ENCODE data around the gene GAS7.

DNA sequence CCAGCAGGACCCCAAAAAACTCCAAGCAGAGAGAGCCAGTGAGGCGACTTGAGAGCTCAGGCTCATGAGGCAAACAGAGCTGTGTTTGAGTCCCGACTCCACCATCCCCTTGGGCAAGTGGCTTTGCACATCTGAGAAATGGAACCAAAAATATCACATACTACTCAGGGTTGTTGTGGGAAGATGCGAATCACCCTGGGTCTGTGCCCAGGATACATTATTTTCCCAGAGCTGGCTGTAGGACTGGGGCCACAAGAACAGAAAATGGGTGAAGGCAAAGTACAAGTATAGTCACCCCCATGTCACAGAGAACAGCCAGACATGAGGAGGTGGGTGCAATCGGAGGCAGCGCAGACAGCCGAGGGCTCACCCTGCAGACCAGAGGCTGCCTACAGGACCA, 127.3 kb downstream of the GAS7 start:
- TF ChIP-seq EGR1 (IDR thresholded peaks at IDR 0.05; ENCODE audit: low read depth) (no peak), EZH2phosphoT487 (IDR thresholded peaks at IDR 0.05; ENCODE audit: borderline replicate concordance) (no peak), POLR2A (IDR thresholded peaks at IDR 0.05; ENCODE audit: borderline replicate concordance, extremely low read depth, insufficient read depth, insufficient read length) (no peak), RAD21 (IDR thresholded peaks at IDR 0.05; ENCODE audit: low read depth) (no peak), REST (IDR thresholded peaks at IDR 0.05; ENCODE audit: low read depth) (no peak), SRF (IDR thresholded peaks at IDR 0.05; ENCODE audit: low read depth) (no peak), JUND (IDR thresholded peaks at IDR 0.05) (no peak), ATF3 (IDR thresholded peaks at IDR 0.05) (no peak), POLR2AphosphoS5 (IDR thresholded peaks at IDR 0.05; ENCODE audit: low read depth, low read length) (no peak)
- TF ChIP-seq, protein P1, sequence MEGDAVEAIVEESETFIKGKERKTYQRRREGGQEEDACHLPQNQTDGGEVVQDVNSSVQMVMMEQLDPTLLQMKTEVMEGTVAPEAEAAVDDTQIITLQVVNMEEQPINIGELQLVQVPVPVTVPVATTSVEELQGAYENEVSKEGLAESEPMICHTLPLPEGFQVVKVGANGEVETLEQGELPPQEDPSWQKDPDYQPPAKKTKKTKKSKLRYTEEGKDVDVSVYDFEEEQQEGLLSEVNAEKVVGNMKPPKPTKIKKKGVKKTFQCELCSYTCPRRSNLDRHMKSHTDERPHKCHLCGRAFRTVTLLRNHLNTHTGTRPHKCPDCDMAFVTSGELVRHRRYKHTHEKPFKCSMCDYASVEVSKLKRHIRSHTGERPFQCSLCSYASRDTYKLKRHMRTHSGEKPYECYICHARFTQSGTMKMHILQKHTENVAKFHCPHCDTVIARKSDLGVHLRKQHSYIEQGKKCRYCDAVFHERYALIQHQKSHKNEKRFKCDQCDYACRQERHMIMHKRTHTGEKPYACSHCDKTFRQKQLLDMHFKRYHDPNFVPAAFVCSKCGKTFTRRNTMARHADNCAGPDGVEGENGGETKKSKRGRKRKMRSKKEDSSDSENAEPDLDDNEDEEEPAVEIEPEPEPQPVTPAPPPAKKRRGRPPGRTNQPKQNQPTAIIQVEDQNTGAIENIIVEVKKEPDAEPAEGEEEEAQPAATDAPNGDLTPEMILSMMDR (IDR thresholded peaks at IDR 0.05 in 2 of 3, conservative IDR thresholded peaks at IDR 0.05 in 1 of 3; ENCODE audit: borderline replicate concordance in 1 of 3, insufficient read depth in 1 of 3, low read depth in 2 of 3, low read length in 2 of 3): no peak

All from HCT116 (cell line).